ENCODE data around the gene MRPS25.

DNA sequence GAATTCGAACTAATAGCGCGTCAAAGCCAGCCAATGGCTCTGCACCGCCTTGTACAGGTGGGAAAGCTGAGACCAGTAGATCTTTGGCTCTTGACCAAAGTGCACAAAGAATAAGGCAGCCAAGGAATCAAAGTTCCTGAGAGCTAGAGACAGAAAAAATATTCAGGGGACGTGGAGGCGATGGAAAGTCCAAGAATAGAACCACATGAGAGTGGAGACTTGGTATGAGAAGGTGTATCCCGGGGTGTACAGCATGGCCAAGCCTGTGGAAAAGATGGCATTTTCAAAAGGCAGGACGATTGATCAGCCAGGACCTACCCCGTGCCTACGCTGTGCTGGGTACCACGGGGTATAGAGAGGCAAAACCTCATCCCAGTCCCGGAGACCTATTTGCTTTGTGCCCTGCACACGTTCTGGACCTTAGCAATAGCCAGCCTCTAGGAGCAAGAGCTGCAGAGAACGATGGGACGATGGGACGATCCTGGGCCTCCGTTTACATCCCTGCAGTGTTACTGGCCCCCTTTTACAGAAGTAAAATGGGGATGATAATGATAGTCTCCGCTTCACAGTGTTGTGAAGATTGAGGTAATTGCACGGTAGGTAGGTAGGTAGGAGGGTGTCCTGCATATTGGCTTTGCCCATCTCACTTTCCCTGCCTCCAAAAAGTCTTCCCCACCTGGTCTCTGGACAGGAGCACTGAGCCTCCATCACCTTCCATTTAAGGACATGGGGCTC, 34.4 kb upstream of the MRPS25 start:
- TF ChIP-seq EZH2 (IDR thresholded peaks at IDR 0.05; ENCODE audit: low read length), result no peak
- no peak for TF ChIP-seq CTCF (optimal IDR thresholded peaks at IDR 0.05 in 1 of 3, IDR thresholded peaks at IDR 0.05 in 1 of 3, conservative IDR thresholded peaks at IDR 0.05 in 1 of 3; ENCODE audit: extremely low read depth in 1 of 3, insufficient read depth in 2 of 3, low read length in 3 of 3)

Measured in keratinocyte (primary cell).